GM19351 (cell line): Measurements from ENCODE around the gene UGT1A10.
"Not testable (repeated sequence)": the region's sequence is repeated elsewhere in the genome, so short reads cannot be mapped to it uniquely, and the experiment has no call there.

Source experiments
- ATAC-seq: cut with Tn5 transposase; IDR thresholded peaks from one replicate; pipeline ENCODE4 v1.9.1; 2021; ENCODE audit warnings: mild to moderate bottlenecking, moderate library complexity; ENCODE audit not compliant: unreplicated experiment

The UGT1A10 gene

DNA sequence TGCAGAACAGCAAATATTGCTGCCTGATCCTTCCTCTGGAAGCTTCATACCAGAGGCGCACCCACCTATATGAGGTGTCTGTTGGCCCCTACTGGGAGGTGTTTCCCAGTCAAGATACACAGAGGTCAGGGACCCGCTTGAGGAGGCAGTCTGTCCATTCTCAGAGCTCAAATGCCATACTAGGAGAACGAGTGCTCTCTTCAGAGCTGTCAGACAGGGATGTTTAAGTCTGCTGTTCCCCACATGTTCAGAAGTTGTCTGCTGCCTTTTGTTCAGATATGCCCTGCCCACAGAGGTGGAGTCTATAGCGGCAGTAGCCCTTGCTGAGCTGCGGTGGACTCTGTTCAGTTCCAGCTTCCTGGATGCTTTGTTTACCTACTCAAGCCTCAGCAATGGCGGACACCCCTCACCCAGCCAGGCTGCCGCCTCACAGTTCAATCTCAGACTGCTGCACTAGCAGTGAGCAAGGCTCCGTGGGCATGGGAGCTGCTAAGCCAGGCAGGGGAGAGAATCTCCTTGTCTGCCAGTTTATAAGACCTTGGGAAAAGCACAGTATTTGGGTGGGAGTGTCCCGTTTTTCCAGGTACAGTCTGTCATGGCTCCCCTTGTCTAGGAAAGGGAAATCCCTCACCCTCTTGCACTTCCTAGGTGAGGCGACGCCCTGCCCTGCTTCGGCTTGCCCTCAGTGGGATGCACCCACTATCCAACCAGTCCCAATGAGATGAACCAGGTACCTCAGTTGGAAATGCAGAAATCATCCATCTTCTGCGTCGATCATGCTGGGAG is 100.8 kb downstream of the UGT1A10 start:
- ATAC-seq = not testable (repeated sequence)

- ATAC-seq = no peak
These were observed 104.6 kb downstream of the UGT1A10 start for GRCh38 chr2:233740870-233741269.

GRCh38 chr2:233743464-233744259 is 107.4 kb downstream of the UGT1A10 start:
- no peak for ATAC-seq

DNA sequence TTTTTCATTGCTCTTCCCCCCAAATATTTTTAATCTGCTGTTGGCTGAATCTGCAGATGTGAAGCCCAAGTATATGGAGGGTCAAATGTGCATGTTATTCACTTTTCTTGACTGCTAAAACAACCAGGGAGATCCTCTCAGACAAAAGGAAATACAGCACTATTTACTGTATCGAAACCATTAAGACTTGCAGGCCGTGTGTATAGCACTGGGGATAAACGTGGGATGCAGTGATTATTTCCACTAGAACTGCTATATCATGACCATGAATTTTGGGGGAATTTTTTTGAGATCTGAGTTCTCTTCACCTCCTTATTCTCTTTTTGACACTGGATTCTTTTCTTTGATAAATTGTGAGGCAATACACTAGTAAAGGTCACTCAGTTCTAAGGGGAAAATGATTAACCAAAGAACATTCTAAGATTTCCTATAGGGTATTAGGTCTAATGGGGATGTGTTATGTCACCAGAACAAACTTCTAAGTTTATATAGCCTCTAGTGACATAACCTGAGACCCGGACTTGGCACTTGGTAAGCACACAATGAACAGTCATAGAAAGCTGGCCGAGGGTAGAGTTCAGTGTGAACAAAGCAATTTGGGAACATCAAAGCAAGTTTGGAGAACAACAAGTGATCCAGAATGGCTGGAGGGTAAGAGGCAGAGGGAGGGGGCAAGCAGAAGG is 109.0 kb downstream of the UGT1A10 start:
- ATAC-seq = no peak

DNA sequence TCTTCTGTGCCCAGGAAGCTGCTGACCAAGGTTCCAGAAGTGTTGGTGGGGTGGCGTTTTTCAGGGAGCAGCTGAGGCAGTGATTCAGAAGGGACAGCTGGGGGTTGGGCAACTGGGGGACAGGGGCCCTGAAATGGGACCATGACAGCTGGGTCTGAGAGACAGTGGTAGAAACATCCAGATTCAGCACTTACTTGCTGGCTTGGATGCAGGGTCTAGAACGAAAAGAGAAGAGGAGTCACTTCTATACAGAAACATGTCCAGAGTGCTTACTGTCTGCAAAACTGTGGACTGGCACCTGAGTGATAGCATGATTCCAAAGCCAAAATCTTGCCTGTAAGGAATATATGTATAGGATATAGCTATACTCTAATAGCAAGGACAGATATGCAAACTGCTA is 109.6 kb downstream of the UGT1A10 start:
- ATAC-seq = not testable (repeated sequence)

DNA sequence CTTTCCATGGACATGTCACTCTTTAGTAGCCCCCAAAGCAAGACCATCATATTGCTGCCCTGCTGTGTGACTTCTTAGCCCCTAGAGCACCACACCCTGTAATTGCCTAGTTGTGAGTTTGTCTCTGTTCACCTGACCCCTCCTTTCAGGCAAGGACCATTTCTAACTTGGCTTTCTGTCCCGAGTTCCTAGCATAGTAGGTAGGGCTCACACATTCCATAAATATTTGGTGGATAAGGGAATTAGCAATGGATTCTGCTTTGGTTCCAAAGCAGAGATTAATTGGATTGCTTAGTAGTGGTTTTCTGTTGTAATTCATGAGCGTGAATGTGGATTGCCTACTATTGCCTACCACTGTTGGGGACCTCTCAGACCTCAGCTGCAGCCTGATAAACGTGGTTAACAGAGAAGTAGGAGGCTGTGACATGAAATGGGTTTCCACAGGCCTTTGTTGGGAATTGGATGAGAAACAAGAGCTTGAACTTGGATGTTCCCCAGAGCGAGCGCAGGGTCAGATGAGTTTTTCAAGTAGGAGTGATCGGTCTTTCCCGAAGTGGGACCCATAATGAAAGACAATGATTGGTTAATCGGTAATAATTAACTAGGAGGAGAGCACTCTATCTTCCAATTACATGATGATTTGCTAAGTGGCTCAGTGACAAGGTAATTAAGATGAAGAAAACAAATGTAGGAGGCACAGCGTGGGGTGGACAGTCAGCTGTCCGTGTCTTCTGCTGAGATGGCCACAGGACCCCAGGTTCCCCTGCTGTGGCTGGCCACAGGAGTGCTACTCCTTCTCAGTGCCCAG is 110.4 kb downstream of the UGT1A10 start:
- no peak for ATAC-seq

GRCh38 chr2:233747283-233747544 is 111.0 kb downstream of the UGT1A10 start:
- no peak for ATAC-seq

GRCh38 chr2:233750689-233751088 is 114.4 kb downstream of the UGT1A10 start:
- ATAC-seq = not testable (repeated sequence)

- not testable (repeated sequence) for ATAC-seq
These were observed 115.2 kb downstream of the UGT1A10 start for GRCh38 chr2:233751212-233752009.

GRCh38 chr2:233754872-233755611 is 118.8 kb downstream of the UGT1A10 start:
- ATAC-seq = no peak

- no peak for ATAC-seq
These were observed 120.3 kb downstream of the UGT1A10 start for GRCh38 chr2:233756429-233757081.

DNA sequence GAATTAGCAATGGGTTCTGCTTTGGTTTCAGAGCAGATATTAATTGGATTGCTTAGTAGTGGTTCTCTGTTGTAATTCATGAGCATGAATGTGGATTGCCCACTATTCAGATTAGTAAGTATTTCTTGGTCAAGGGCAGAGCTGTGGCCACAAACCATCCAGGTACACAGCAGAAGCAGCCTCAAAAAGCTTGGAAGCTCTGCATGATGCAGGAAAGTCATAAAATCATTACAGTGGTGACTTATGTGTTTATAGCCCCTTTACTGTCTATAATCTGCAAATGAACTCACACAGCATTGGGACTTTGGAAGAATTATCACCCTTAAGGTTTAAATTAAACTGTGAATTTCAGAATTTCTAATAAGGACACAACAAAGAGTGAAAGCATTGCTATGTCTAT is 121.9 kb downstream of the UGT1A10 start:
- ATAC-seq = no peak

GRCh38 chr2:233758849-233759248 is 122.6 kb downstream of the UGT1A10 start:
- ATAC-seq = no peak

DNA sequence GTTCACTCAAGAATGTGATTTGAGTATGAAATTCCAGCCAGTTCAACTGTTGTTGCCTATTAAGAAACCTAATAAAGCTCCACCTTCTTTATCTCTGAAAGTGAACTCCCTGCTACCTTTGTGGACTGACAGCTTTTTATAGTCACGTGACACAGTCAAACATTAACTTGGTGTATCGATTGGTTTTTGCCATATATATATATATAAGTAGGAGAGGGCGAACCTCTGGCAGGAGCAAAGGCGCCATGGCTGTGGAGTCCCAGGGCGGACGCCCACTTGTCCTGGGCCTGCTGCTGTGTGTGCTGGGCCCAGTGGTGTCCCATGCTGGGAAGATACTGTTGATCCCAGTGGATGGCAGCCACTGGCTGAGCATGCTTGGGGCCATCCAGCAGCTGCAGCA is 123.8 kb downstream of the UGT1A10 start, which contains the start of gene UGT1A1:
UGT1A1 (plus strand) TSS at position 228 of the 400 bp plus-strand sequence; CDS start at position 246, 18 bp downstream.
- no peak for ATAC-seq

- no peak for ATAC-seq
These were observed 125.0 kb downstream of the UGT1A10 start for GRCh38 chr2:233761040-233761769.

- ATAC-seq = no peak
These were observed 128.0 kb downstream of the UGT1A10 start for GRCh38 chr2:233764264-233764663.

DNA sequence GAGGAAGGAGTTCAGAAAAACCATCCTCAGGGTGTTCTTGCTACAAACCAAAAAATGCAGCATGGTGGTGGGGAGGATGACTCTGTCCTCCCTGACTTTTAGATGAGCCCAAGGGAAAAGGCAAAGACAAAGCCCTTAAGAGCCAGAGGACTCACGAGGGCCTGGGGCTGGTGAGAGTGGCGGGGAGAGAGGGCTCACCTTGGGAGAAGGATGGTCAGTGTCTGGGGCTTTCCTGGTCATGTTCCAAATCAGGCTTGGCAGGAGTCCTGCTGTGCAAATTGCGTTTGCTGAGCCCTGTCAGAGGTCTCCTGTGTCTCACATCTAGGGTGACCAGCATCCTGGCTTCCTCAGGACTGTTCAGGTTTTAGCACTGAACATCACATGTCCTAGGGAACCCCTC is 128.5 kb downstream of the UGT1A10 start:
- ATAC-seq = no peak

DNA sequence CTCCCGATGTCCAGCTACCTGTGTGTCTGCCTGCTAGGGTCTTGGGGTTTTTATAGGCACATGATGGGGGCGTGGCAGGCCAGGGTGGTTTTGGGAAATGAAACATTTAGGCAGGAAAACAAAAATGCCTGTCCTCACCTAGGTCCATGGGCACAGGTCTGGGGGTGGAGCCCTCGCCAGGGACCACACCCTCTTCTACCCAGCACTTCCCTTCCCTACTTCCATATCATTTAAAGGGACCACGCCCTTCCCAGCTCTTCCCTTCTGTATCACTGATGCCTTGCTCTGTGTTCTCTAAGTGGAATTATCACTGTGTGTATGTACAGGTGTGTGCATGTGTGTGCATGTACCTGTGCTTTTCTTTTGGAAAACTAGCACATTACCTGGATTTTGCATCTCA is 130.2 kb downstream of the UGT1A10 start:
- ATAC-seq = no peak
